Activated naive CD4-positive, alpha-beta T cell treated with anti-CD3 and anti-CD28 coated beads, Interleukin-2, amount 50 U/mL, for 72 hours (primary cell): ENCODE data around the gene PTPRT. TPM values are rescaled to one million over a fixed set of nuclear protein-coding genes. Genes with fewer than 3 reads are reported as not detected.

ENCODE experiments used
- ATAC-seq, 2 donors: fragments of 150-1000 bp; cut with Tn5 transposase; 2 replicates each; pipeline ENCODE4 v1.10.0; 2021; ENCODE audit warnings: mild to moderate bottlenecking in 2 of 2, moderate library complexity in 2 of 2
- DNase-seq, 2 donors: peaks; one replicate each; pipeline ENCODE4 v3.0.0; 2021 to 2022; ENCODE audit warnings: low spot score in 2 of 2
- H3K27ac Mint-ChIP-seq, 2 donors: one replicate each; pipeline ENCODE4 v1.8.0; 2022; ENCODE audit warnings: mild to moderate bottlenecking in 2 of 2, mixed read lengths in 2 of 2
- H3K36me3 Mint-ChIP-seq, 2 donors: one replicate each; pipeline ENCODE4 v1.8.0; 2022; ENCODE audit warnings: mixed read lengths in 2 of 2
- H3K9me3 Mint-ChIP-seq, 2 donors: one replicate each; pipeline ENCODE4 v1.8.0; 2022; ENCODE audit warnings: mixed read lengths in 2 of 2
- total RNA-seq, 2 donors: library from RNA; stranded (reverse); gene quantifications; one replicate each; pipeline ENCODE4 v1.2.3, GENCODE V29; 2022

The PTPRT gene
- total RNA-seq, 2 donors from 2014 or later, result not detected

DNA sequence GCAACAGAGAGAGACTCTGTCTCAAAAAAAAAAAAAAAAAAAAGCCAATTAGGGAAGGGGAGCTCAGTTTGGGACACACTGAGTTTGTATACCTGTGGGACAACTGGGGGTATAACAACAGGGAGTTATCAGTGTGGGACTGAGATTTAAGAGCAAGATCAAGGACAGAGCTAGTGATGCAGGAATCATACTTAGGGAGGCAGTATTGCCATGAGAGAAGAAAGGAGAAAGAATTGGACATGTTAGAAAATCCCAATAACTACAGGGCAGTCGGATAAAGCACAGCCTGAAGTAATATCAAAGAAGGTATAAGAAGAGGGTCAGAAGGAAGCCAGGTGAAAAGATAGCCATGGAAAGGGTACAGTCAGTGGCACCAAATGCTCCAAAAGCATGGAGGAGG, 121.2 kb downstream of the PTPRT start:
- no peak for DNase-seq
- H3K9me3 Mint-ChIP-seq, result peaks cover 9 to 12% of the 10 kb centered on the region in 2 donors
- ATAC-seq, result no peak
- H3K36me3 Mint-ChIP-seq, result no peaks in the 10 kb centered on the region
- H3K27ac Mint-ChIP-seq, result no peak overlapping the region

DNA sequence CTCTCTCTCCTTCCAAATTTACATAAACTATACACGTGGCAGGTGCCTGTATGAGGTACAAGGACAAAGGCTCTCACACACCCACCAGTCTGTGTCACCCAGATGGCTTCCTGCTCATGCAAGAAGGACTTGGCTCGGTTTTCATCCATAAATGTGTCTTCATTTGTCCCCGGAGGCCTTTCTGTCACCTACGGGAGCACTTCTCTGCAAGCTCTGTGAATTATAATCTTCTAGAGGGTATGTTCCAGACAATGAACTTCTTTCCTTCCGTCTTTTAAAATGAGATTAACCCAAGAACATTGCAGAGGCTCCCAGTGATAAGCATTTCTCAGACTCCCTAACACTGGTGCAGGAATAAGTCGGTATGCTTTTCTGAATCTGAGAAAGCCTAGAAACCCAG, 123.6 kb downstream of the PTPRT start:
- Mint-ChIP-seq H3K27ac (no peak overlapping the region), H3K36me3 (no peaks in the 10 kb centered on the region), H3K9me3 (peaks cover 9 to 12% of the 10 kb centered on the region in 2 donors)
- ATAC-seq, result no peak
- DNase-seq, result no peak

DNA sequence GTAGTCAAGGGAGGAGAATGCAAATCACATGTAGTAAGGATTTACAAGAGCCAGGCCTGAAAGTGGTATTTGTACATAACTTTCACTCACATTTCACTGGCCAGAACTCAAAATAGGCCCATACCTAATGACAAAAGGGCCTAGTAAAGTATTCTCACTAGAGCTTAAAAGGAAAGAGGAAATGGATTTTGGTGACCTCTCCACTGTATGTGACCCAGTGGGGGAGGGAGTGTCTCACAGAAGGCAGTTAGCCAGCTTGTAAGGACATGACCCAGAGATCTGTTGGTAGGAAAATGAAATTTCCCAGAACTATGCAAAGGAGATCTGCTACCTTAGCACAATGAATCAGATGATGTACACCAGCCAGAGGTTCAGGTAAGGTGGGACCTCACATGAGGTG, 124.4 kb downstream of the PTPRT start:
- Mint-ChIP-seq H3K27ac (no peak overlapping the region), H3K9me3 (peaks cover 9 to 12% of the 10 kb centered on the region in 2 donors), H3K36me3 (no peaks in the 10 kb centered on the region)
- DNase-seq, result no peak
- no peak for ATAC-seq

DNA sequence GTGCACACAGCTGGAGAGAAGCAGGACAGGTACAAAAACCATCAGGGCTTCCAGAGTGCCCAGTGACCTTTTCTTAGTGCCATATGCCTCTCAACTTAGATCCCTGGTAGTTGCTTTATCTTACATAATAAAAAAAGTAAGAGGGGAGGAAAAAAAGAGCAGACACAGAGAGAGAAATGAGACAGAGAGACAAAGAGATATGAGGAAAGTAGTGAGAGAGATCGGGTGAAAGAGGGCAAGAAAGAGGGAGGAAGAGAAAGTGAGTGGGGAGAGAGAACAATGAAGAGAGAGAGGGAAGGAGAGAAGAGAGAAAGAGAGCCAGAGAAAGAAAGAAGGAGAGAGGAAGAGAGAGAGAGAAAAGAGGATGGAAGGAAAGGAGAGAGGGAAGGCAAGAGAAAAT, 131.6 kb downstream of the PTPRT start:
- Mint-ChIP-seq H3K9me3 (no peaks in the 10 kb centered on the region), H3K36me3 (no peaks in the 10 kb centered on the region), H3K27ac (no peak overlapping the region)
- no peak for ATAC-seq
- DNase-seq, result no peak

DNA sequence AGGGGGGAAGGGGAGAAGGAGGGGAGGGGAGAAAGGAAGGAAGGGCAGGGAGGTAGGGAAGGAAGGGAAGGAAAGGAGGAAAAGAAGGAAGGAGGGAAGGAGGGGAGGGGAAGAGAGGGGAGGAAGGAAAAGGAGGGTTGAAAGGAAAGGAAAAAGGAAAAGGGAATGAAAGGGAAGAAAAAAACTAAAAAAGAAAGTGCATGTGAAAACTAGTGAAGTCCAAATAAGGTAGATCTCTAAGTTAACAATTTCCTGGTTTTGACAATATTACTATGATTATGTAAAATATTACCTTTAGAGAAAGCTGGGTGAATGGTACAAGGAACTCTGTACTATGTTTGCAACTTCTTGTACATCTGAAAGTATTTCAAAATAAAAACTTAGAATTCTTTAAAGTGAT, 132.4 kb downstream of the PTPRT start:
- Mint-ChIP-seq H3K9me3 (no peaks in the 10 kb centered on the region), H3K27ac (no peak overlapping the region), H3K36me3 (no peaks in the 10 kb centered on the region)
- ATAC-seq (no peak), DNase-seq (no peak)

DNA sequence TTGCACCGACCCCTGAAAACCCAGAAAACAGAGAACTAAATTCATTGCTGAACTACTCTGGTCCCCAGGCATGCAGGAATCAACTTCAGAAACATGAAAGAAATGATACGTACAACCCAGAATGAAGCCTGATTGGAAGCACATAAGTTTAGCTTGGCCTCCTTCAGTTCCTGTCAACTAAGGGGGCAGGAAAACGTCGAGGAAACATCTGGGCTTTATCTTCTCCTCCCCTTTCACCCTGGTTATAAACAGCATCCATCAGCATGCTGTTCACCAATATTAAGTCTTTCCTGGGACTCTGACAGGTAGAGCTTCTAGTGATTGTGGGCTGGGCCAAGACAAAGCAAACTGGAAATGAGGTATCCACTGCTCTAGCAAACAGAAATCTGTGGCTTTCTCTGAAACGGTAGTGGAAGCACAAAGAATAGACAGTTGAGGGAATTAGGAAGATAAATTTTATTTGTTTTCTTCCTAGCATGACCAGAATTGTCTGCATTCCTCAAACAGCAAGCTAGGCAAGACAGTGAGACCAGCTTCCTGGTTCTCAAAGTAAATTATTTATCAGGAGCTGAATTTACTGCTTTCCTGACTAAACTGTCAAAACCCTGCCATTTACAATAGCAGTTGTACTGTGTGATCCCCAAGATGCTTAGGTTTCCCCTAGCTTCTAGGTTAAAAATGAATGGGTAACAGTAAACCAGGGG, 134.4 kb downstream of the PTPRT start:
- H3K9me3 Mint-ChIP-seq, result no peaks in the 10 kb centered on the region
- no peaks in the 10 kb centered on the region for H3K36me3 Mint-ChIP-seq

DNA sequence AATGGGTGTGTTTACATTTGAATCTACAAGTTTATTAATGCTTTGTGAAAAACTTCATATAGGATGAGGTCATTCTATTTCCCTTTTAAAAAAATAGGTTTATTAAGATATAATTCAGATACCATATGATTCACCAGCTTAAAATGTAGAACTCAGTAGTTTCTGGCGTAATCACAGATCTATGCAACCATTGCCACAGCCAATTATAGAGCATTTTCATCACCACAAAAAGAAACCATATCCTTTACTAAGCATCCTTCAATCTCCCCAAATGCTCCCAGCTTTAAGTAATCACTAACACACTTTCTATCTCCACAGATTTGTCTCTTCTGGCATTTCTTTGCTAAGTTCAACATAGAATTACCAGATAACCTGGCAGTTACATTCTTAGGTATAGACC, 137.2 kb downstream of the PTPRT start:
- H3K9me3 Mint-ChIP-seq, result peaks cover 0 to 3% of the 10 kb centered on the region in 2 donors

More for the DNA sequence above, 134.4 kb downstream of the PTPRT start:
- DNase-seq (no peak), ATAC-seq (no peak)
- no peak overlapping the region for H3K27ac Mint-ChIP-seq

DNA sequence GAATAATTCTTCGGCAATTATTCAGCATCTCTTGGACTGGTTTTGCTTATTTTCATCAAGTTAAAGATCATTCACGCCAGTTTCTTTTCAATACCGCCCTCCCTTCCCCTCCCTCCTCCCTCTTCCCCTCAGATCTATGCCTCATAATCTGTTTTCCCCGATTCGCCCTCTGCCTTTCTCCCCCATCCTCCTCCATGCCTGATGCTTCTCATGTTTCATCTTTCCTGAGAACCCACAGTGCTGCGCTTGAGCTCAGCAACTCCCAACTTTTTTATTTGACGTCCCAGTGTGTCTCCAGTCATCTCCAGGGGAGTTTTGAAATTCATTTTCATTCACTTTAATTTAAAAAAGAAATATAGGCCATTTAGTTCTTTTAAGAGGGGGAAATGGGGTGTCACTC, 142.7 kb downstream of the PTPRT start:
- Mint-ChIP-seq H3K36me3 (no peaks in the 10 kb centered on the region), H3K9me3 (peaks cover 8 to 10% of the 10 kb centered on the region in 2 donors), H3K27ac (no peak overlapping the region)
- ATAC-seq (no peak), DNase-seq (no peak)

More for the DNA sequence above, 137.2 kb downstream of the PTPRT start:
- no peak for DNase-seq
- Mint-ChIP-seq H3K36me3 (no peaks in the 10 kb centered on the region), H3K27ac (no peak overlapping the region)
- no peak for ATAC-seq

DNA sequence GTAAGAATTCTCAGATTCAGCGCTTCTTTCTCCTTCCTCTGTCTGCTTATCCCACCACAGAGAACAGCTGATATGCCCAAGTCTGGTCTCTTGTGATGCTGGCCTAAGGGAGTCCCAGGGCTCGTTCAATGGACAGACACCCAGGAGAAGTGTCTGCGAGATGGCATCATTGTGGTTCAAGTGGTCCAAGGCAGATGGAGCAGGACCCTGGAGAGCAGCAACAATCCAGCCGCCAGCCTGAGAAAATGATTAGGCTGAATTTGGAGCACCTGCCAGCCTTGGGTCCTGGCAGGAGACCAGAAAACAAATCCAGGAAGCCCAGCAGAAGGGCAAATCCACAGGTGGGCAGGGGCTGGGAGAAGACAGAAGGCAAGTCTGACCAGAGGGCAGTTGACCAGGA, 145.8 kb downstream of the PTPRT start:
- DNase-seq, result no peak
- no peak for ATAC-seq
- peaks cover 8 to 15% of the 10 kb centered on the region in 2 donors for H3K9me3 Mint-ChIP-seq
- no peak overlapping the region for H3K27ac Mint-ChIP-seq
- H3K36me3 Mint-ChIP-seq, result no peaks in the 10 kb centered on the region

DNA sequence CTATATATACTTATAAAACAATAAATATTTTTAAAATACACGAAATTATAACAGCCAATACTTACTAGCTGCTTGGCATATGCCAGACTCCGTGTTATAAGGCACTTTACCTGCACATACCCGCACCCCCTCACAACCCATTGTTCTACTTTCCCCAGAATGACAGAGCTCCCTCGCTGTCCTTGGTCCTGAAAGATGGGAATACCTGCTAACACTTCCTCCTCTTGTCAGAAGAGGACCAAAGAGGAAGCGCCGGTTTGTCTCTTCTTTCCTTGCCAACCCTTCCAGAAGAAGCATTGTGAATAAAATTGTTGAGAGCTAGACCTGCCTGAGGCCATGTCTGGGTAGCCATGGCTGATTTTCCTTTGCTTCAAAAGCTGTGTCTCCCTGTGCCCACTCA, 149.3 kb downstream of the PTPRT start:
- H3K36me3 Mint-ChIP-seq, result no peaks in the 10 kb centered on the region
- peaks cover 5 to 10% of the 10 kb centered on the region in 2 donors for H3K9me3 Mint-ChIP-seq
- H3K27ac Mint-ChIP-seq, result no peak overlapping the region
- DNase-seq (no peak), ATAC-seq (no peak)

DNA sequence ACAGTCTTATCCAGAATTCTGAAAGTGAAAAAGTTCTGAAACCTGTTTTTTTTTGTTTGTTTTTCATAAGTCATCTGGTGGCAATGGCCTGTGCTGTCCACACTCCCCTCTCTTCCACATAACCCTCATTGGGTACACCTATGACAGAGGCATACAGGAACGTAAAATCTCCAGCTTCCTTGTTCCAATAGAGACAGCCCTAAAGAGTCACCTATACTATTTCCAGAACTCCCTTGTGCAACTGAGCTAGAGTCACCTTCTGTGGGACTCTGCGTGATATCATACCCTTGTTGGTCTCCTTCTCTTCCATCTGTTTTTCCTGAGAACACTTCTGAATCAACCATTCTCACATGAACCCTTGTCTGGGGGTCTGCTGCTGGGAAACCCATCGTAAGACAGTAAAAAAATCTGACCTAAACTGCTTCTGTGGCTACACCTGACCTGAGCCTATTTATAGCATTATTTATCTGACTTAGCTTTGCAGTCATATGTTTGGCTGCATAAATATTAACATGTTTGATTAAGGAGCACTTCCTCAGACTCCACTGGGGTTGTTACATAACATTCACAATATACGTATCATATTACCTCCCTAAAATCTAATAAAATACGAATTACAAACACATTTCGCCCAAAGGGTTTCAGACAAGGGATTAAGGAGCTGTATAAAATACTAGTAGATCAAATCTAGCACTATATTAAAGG, 151.9 kb downstream of the PTPRT start:
- no peak for ATAC-seq
- Mint-ChIP-seq H3K9me3 (peaks cover 2 to 6% of the 10 kb centered on the region in 2 donors), H3K36me3 (no peaks in the 10 kb centered on the region), H3K27ac (no peak overlapping the region)
- DNase-seq, result no peak

DNA sequence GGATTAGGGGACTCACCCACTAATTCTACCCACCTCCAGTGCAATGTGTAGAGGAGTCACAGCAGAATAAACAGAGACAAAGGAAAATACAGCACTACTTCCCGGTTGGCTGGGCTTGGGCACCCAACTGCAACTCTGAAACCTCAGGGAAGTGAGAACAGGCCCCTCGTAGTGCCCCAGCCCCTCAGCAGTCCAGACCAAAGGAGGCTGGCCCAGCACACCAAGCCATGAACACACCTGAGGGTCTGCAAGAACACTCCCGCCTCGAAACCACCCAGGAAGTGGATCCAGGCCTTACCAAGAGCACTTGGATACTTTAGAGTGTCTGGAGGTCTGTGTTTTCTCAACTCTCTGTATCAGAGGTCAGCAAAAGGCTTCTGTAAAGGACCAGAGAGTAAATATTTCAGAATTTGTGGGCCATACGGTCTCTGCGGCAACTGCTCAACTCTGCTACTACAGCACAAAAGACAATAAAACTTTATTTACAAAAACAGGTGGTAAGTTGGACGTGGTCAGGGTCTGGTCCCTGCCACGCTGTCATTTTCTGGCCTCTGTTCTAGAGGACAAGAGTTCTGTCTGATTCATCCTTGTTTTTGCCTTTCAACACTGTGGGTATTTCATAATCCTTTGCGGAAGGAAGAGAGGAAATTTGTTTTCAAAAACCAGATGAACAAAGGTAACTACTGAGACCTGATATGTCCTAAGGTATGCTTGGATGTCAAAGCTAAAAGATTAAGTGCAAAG, 154.6 kb downstream of the PTPRT start:
- DNase-seq (no peak), ATAC-seq (no peak)
- no peaks in the 10 kb centered on the region for H3K36me3 Mint-ChIP-seq
- H3K27ac Mint-ChIP-seq, result no peak overlapping the region
- H3K9me3 Mint-ChIP-seq, result no peaks in the 10 kb centered on the region

DNA sequence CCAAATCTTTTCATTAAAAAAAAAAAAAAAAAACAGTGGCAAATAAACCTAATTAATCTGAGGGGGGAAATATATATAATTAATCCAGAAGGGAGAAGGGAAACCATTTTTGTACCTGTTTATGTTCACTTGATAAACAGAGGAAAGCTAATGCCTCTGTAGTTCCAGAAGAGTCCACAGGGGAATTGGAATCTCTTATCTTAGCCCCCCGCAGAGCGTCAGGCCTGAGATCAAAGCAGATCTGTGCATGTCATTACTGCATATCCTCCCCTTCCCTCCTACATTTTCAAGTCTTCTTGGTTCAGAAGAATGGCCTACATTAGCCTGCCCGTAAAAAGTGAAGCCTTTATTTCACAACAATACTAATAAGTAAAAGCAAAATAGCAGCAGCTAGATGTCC, 157.2 kb downstream of the PTPRT start:
- ATAC-seq (no peak), DNase-seq (no peak)
- Mint-ChIP-seq H3K27ac (no peak overlapping the region), H3K36me3 (no peaks in the 10 kb centered on the region), H3K9me3 (no peaks in the 10 kb centered on the region)

DNA sequence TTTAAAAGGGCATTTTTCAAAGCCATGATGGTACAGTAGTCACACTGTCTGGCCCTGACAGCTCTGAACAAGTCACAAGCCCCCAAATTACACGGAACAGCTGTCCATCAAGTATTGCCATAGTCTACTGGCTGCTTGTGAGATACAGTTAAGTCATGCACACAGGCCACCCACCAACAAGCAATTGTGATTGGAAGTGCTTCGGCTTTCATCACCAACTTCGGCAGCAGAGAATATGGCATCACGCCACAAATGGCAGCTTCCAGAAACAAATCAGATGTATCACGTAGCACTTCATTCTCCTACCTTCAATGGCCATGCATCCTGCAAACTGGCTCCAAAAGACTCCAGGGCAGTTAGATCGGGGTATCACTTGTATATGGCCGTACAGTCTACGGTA, 160.5 kb downstream of the PTPRT start:
- no peaks in the 10 kb centered on the region for H3K9me3 Mint-ChIP-seq
- no peak overlapping the region for H3K27ac Mint-ChIP-seq
- DNase-seq, result no peak
- ATAC-seq, result no peak
- no peaks in the 10 kb centered on the region for H3K36me3 Mint-ChIP-seq

DNA sequence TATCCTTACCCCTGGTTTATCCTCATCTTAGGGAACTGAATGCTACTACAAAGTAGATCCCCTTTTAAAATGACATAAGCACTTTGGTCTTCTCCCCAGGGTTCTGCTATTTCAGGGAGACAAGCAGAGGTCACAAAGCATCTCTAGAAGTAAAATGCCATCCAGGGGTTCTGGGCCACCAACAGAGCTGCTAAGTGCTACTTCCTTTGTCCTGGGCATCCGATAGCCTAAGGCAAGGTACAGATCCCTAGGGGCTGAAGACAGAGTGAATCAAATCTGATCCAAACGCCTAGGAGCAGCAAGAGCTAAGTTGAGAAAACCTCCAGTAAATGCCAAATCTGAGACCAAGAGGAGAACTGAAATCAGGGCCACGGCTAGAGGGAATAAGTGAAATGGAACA, 161.2 kb downstream of the PTPRT start:
- H3K27ac Mint-ChIP-seq, result no peak overlapping the region
- H3K36me3 Mint-ChIP-seq, result no peaks in the 10 kb centered on the region
- no peak for ATAC-seq

DNA sequence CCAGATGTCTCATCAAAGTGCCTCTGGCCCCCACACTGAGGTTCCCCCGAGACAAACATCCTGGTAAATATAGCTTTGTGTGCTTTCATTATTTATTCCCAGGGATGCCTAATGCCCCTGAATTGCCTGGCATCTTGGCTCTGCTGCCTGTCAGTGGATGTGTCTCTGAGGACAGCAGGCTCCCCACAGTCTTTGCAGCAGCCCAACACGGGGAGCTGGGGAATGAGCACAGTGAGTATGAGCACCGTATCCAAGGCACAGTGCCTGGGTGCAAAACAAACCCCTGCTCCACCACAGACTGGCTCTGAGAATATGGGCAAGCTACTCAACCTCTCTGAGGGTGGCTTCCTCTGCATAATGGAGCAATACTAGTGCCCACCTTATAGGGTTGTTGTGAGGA, 165.9 kb downstream of the PTPRT start:
- Mint-ChIP-seq H3K9me3 (no peaks in the 10 kb centered on the region), H3K27ac (no peak overlapping the region), H3K36me3 (no peaks in the 10 kb centered on the region)
- no peak for ATAC-seq
- no peak for DNase-seq

More for the DNA sequence above, 161.2 kb downstream of the PTPRT start:
- DNase-seq, result no peak
- H3K9me3 Mint-ChIP-seq, result no peaks in the 10 kb centered on the region

DNA sequence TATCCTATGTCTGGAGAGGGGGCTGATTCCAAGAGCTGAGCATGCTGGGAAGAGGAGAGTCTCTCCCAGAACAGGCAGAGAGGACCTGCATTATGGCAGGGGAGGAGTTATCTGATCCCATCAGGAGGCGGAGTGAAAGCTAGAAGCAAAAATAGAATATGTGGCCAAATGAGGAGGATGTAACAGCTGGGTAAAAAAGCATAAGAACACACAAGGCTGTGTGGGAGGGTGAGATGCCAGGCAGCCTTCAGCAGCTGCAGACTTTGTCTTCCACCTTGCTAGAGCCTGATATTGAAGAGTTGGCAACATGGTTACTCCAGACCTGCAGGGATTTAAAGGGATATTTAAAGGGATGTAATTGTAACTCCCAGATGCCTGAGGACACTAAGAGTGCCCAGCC, 167.1 kb downstream of the PTPRT start:
- DNase-seq, result no peak
- H3K27ac Mint-ChIP-seq, result no peak overlapping the region
- no peak for ATAC-seq
- H3K36me3 Mint-ChIP-seq, result no peaks in the 10 kb centered on the region
- no peaks in the 10 kb centered on the region for H3K9me3 Mint-ChIP-seq
